HS-27A (cell line): Measurements from ENCODE around the gene HOXC6.

Source experiments
- DNase-seq: peaks from one replicate; pipeline ENCODE4 v3.0.0-alpha.2; 2012; ENCODE audit warnings: low read depth, missing footprints

Gene HOXC6

DNA sequence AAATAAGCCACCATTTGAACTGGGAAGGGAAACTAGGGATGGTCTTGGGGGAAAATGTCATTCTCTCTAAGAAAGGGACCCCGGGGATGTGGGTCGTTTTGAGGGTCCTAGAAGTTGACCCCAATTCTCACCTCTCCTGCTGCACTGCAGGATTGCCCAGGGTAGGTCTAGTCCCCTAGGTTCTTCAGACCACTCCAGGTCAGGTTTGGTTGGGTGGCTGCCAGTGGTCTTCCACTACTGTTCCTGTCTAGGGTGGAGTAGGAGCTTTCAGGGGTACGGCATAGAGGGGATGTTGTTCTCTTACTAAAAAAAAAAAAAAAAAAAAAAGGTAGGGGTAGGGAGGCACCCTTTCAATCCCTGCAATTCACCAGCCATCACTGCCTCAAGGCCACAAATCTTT, 12.2 kb upstream of the HOXC6 start:
- DNase-seq: no peak

GRCh38 chr12:54016478-54016964, 11.7 kb upstream of the HOXC6 start:
- DNase-seq: no peak

DNA sequence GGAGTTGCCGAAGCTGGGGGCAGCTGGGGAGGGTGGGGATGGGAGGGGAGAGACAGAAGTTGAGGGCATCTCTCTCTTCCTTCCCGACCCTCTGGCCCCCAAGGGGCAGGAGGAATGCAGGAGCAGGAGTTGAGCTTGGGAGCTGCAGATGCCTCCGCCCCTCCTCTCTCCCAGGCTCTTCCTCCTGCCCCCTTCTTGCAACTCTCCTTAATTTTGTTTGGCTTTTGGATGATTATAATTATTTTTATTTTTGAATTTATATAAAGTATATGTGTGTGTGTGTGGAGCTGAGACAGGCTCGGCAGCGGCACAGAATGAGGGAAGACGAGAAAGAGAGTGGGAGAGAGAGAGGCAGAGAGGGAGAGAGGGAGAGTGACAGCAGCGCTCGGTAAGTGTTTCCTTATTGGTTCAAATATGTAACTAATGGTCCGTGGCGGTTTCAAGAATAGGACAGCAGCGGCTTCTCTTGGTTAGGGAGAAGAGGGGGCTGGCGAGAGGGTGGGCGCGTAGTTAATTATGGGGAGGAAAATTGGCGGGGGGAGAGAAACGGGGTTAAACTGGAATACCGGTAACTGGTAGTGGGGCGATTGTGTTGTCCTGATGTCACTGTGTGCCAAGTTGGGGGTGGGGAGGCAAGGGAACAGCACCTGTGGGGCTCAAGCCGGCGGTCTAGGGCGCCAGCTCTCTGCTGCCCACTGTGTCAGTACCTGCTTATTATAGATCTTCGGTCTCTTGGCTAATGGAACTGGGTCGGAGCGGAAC, 11.0 kb upstream of the HOXC6 start:
- DNase-seq: no peak

GRCh38 chr12:54017878-54018467, 10.3 kb upstream of the HOXC6 start:
- DNase-seq: peak; percentile 77

DNA sequence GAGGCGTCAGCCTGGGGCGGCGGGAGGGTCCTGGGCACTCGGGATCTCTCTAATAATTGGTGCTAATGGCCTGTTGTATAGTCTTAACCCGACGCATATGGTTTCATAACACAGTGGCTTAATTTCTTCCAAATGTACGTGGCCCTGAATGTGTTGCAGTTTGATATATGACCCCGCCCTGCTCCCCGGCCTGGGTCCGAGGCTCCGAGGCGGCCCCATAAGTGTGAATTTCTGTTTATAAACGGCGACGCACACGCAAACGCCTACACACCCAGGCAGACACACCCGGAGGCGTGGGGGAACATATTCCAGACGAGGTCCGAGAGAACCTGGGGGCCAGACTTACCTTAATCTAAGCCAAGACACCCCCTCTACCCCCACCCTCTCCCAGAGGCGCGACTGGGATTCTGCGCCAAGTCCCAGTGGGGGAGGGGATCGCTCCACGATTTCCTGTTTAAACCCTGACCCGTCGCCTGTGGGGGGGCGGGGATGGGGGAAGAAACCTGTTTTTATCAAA, 9.7 kb upstream of the HOXC6 start:
- DNase-seq: no peak

DNA sequence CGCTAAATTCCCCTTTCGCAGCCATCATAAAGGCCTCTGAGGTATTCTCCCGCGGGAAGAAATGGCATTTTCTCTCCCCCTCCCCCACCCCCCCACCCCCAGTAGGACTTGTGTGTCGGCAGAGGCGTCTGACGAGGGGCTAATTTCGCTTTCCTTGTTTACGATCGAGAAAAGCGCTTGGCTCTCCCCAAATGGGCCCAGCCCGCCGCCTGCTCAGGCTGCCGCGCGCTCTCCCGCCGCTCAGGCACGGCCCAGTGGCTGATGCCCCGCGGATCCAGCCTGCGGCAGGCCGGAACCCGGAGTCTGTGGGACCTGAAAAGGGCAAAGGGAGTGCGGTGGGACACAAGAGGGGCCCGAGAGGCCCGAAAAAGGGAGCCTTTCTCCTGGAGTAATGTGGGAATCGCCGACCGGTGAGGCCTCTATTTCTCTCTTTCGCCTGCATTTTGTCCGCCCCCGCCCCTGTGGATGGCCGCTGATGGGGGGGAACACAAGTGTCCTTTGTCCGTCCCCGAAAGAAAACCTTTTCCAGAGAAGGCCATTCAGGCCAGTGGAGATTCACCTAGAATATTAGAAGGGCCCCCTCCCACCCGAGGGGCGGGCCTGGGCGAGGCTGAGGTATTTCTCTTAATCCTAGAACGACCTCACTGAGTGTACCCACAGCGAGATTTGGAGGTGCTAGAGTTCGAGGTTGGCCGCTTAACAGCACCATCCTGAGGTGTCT, 9.0 kb upstream of the HOXC6 start:
- DNase-seq: no peak

DNA sequence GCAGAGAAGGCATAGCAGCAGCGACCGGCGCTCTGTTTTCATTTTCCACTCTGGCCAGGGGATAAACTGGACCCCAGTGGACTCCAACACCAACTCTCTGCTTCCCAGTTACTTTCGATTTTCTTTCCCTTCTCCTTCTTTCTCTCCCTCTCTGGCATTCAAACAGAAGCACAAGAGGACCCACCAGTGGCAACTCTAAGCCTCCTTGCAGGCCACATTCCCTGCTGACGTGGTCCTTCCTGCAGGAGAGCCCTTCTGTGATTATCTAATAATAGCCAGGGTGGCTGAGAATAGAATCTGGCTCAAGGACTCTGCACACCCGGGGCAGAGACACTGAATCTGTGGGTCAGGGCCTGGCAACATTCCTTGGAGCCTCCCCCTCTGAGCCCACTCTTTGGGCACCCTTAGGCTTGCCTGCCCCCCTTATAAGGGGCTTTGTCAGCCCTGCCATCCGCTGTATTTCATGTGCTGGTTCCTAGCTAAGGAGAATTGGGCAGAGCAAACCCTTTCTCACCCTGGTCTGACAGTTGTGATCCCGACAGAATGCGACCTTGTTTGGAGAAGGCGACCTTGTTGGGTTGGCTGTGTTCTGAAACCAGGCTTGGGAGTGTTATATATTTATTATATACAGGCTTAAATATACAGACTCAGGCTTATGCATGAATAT, 8.2 kb upstream of the HOXC6 start:
- DNase-seq: no peak

- no peak for DNase-seq
Measured at GRCh38 chr12:54020591-54021405, 7.4 kb upstream of the HOXC6 start.

GRCh38 chr12:54021432-54022013, 6.7 kb upstream of the HOXC6 start:
- DNase-seq: no peak

GRCh38 chr12:54022960-54023884, 5.0 kb upstream of the HOXC6 start:
- no peak for DNase-seq

DNA sequence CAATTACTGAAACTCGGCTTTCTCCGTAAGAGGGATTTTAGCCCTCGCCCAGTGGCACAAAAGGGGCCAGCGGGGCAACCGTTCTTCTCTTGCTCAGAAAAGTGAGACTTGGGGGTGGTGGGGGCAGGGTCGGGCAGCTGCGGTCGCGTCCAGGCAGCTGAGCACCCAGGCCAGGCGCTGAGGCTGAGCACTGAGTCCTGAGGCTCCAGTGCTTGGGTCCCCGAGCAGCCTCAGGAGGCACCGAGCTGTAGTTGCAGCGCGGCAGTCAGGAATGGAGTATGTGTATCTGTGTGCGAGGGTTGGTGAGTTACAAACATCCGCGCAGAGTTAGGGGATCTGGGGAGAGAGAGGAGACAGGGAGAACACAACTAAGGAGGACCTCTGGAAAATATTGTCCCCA, 4.1 kb upstream of the HOXC6 start:
- no peak for DNase-seq

GRCh38 chr12:54024581-54025305, 3.5 kb upstream of the HOXC6 start:
- DNase-seq: no peak

DNA sequence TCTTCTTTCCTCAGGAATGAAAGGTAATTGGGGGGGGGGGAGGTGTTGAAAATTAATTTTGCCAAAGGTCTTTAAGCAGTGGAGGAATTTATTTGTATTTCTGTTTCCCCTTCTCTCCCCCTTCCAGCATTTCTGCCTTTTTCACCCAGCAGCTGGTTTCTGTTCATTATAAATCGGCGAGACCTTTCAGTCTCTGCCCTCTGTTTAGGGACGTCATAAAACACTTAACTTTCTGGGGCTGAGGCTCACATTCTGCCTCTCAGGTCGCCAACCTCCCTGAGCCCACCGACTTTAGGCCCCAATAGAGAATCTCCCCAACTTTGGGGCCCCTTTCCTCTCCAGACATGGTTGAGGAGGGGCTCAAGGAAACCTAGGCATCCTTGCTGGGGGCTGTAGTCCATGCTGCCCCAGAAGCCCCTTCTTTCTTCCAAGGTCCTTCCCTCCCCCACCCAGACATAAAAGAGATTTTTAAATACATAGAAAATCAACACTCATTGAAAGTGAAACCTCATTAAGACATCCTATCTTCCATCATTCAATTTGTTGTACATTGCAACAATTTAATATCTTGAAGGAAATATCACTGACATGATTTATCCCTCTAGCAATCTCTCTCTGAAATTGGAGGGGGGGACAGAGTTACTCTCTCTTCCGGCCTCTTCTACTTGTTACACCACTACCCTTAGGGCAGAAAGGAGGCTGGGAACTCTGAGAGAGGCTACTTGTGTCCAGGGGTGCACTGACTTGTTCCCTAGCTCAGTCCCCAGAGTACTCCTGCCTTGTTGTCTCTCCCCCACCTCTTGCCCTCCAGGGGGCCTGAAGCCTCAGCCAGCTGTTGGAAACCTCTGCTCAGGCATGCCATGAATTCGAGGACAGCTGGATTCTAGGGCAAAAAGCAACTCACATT, 2.5 kb upstream of the HOXC6 start:
- no peak for DNase-seq

DNA sequence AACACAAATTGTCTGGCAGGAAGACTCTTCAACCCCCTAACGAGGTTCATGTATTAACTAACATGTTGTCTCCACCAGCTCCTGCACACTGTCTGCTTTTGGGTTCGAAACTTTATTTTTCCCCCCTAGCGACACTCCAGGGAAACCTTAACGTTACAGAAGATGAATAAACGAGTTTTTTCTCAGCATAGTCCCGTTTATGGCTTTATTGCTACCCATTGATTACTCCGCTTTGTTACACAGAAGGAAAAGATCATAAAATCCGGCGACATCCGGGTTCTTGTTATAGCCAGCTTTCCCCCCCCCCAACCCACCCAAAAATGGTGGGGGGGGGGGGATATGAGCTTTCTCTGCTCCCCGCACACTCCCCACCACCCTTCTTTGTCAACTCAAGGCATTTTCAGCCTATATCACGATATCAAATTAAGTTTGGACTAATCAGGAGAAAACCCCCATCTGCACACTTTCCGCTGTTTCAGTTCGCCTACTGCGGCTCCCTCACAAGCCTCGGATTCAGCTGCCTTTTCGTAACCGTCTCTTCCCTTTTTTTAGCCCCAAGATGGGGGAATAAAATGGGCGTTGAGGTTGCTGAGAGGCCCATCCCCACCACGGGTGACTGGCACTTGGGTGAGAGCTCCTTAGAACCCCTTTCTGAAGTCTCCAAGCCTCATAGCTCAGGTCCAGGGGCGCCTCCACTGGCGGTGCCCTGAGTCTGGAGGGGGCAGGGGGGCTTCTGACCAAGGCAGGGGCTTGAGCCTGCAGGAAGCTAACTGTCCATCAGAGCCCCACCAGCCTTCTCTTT, 1.4 kb upstream of the HOXC6 start:
- DNase-seq: no peak

GRCh38 chr12:54027442-54027786, 826 bp upstream of the HOXC6 start:
- DNase-seq: no peak

DNA sequence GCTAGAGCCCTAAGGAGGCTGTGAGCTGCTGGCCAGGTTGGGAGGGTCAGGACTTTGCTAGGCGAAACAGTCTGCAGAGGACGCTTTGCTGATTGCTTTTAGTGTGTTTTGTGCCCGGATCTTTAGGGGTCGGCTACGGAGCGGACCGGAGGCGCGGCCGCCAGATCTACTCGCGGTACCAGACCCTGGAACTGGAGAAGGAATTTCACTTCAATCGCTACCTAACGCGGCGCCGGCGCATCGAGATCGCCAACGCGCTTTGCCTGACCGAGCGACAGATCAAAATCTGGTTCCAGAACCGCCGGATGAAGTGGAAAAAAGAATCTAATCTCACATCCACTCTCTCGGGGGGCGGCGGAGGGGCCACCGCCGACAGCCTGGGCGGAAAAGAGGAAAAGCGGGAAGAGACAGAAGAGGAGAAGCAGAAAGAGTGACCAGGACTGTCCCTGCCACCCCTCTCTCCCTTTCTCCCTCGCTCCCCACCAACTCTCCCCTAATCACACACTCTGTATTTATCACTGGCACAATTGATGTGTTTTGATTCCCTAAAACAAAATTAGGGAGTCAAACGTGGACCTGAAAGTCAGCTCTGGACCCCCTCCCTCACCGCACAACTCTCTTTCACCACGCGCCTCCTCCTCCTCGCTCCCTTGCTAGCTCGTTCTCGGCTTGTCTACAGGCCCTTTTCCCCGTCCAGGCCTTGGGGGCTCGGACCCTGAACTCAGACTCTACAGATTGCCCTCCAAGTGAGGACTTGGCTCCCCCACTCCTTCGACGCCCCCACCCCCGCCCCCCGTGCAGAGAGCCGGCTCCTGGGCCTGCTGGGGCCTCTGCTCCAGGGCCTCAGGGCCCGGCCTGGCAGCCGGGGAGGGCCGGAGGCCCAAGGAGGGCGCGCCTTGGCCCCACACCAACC, 1.5 kb downstream of the HOXC6 start:
- DNase-seq: no peak
